Progenitor cell of endocrine pancreas (in vitro differentiated cells): ENCODE results near the gene FSCN2. TPM values are rescaled to one million over a fixed set of nuclear protein-coding genes. Genes with fewer than 3 reads are reported as not detected.

ENCODE experiments used
- DNase-seq: peaks from one replicate; pipeline ENCODE4 v3.0.0; 2021; ENCODE audit warnings: low spot score; ENCODE audit not compliant: unreplicated experiment
- H3K27ac Mint-ChIP-seq: 2 replicates; pipeline ENCODE4 v1.8.0; 2021; ENCODE audit warnings: mild to moderate bottlenecking, moderate library complexity, mixed read lengths
- H3K27me3 Mint-ChIP-seq: 2 replicates; pipeline ENCODE4 v1.8.0; 2021; ENCODE audit warnings: mixed read lengths
- H3K36me3 Mint-ChIP-seq: 2 replicates; pipeline ENCODE4 v1.8.0; 2022; ENCODE audit warnings: mixed read lengths; ENCODE audit not compliant: insufficient read depth
- H3K4me1 Mint-ChIP-seq: 2 replicates; pipeline ENCODE4 v1.8.0; 2021; ENCODE audit warnings: low read depth, mixed read lengths
- H3K4me3 Mint-ChIP-seq: 2 replicates; pipeline ENCODE4 v1.8.0; 2021; ENCODE audit warnings: low read depth, mild to moderate bottlenecking, moderate library complexity, mixed read lengths
- H3K9me3 Mint-ChIP-seq: 2 replicates; pipeline ENCODE4 v1.8.0; 2021; ENCODE audit warnings: low read depth, mixed read lengths
- total RNA-seq: library from RNA; stranded (reverse); gene quantifications from 2 replicates; pipeline ENCODE4 v1.2.1, GENCODE V29; 2021
- TF ChIP-seq, protein P1 (sequence below): fragments of 200-600 bp; sonication (generic); IDR thresholded peaks from one replicate; pipeline ENCODE4 v1.5.0; 2021; ENCODE audit warnings: antibody characterized with exemption, mild to moderate bottlenecking; ENCODE audit not compliant: unreplicated experiment

FSCN2 gene
- total RNA-seq, 1 donor from 2014 or later = 5.3 TPM

DNA sequence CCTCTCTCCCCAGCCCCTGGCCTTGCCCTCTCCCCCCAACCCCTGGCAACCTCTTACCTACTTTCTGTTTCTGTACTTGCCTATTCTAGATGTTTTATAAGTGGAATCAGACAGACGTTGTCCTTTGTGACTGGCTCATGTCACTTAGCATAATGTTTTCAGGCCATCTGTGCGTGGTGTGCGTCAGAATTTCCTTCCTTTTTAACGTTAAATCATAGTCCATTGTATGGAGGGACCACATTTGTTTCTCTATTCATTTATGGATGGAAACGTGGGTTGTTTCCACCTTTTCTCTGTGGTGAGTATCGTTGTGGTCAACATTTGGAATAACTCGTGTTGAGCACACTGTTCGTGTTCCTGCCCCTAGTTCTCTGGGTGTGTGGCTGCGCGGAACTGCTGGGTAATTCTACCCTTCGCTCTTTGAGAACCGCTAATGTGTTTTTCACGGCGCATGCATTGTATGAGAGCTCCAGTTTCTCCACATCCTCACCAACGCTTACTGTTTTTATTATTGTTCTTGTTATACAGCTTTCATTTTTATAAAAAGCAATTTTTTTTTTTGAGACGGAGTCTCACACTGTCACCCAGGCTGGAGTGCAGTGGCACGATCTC lies 41.9 kb upstream of the FSCN2 start:
- no peak for DNase-seq
- peaks cover 10% of the 10 kb centered on the region for H3K4me1 Mint-ChIP-seq
- TF ChIP-seq, protein P1, sequence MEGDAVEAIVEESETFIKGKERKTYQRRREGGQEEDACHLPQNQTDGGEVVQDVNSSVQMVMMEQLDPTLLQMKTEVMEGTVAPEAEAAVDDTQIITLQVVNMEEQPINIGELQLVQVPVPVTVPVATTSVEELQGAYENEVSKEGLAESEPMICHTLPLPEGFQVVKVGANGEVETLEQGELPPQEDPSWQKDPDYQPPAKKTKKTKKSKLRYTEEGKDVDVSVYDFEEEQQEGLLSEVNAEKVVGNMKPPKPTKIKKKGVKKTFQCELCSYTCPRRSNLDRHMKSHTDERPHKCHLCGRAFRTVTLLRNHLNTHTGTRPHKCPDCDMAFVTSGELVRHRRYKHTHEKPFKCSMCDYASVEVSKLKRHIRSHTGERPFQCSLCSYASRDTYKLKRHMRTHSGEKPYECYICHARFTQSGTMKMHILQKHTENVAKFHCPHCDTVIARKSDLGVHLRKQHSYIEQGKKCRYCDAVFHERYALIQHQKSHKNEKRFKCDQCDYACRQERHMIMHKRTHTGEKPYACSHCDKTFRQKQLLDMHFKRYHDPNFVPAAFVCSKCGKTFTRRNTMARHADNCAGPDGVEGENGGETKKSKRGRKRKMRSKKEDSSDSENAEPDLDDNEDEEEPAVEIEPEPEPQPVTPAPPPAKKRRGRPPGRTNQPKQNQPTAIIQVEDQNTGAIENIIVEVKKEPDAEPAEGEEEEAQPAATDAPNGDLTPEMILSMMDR = no peak
- no peak overlapping the region for H3K27ac Mint-ChIP-seq
- H3K36me3 Mint-ChIP-seq = no peaks in the 10 kb centered on the region
- no peak overlapping the region for H3K4me3 Mint-ChIP-seq
- no peaks in the 10 kb centered on the region for H3K9me3 Mint-ChIP-seq
- peaks cover 30% of the 10 kb centered on the region for H3K27me3 Mint-ChIP-seq

DNA sequence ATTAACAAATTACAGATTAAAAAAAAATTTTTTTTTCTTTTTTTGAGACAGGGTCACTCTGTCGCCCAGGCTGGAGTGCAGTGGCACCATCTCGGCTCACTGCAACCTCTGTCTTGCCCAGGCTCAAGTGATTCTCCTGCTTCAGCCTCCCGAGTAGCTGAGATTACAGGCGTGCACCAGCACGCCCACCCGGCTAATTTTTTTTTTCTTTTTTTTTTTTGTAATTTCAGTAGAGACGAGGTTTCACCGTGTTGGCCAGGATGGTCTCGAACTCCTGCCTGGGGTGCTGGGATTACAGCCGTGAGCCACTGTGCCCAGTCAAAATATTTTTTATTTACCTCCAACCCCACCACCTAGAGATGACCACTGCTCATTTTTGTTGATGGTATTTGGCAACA lies 41.1 kb upstream of the FSCN2 start:
- Mint-ChIP-seq H3K4me3 (peak overlapping the region; percentile 26), H3K27ac (no peak overlapping the region), H3K36me3 (no peaks in the 10 kb centered on the region), H3K9me3 (no peaks in the 10 kb centered on the region), H3K4me1 (peaks cover 8% of the 10 kb centered on the region), H3K27me3 (peaks cover 31% of the 10 kb centered on the region)
- TF ChIP-seq, protein P1 = no peak
- no peak for DNase-seq

DNA sequence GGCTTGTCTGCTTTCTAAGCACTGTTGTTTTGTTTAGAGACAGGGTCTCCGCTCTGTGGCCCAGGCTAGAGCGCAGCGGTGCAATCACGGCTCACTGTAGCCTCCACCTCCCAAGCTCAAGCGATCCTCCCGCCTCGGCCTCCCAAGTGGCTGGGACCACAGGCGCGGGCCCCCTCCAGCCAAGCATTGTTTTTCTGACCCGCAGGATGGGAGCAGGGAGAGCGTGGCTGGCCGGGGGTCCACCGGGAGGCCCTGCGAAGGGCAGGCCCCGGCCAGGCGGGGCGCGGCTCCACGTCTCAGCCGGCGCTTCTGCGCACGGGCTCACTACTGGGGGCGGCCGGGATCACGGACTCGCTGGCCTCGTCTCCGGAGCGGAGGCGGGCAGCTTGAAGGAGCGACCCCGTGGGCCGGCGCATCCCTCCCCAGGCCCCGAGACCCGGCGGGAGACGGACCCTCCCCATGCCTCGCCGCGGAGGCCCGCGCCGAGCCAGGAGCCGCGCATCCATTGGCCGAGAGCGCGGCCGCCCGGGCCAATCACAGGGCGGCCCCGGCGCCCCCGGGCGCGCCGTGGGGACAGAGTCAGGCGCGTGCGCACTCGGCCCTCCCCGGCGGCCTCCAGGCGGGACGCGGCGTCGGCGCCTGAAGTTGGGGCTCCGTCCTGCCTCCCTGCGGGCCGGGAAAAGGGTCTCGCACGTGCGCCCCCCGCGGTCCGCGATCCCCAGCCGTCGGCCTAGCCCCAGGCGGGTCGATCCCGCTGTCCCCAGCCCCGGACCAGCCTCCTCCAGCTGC lies 40.5 kb upstream of the FSCN2 start:
- no peak overlapping the region for H3K27ac Mint-ChIP-seq
- H3K4me3 Mint-ChIP-seq = peak overlapping the region; percentile 26
- peaks cover 36% of the 10 kb centered on the region for H3K27me3 Mint-ChIP-seq

DNA sequence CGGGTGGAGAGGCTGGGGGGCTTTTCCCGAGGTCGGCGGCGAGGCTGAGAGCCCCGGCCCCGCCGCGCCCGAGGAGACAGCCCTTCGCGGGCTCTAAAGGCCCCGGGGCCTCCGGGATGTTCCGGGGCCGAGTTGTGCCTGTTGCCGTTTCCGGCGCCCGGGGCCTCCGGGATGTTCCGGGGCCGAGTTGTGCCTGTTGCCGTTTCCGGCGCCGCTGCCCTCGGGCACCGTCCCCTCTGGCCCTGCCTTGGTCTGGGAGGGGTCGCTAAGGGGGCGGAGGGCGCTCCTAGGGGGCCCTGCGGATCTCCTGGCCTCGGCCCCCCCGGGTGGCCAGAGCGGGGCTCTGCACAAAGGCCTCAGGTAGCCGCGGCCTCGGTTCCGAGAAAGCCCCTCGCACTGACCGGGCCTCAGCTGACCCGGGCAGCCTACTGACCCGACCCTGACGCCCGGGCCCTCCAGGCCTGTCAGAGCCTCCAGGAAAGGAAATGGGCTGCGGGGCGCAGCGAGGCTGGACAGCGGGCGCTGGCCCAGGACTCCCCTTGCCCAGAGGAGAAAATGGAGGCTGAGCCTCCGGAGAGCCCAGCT lies 39.8 kb upstream of the FSCN2 start:
- no peak overlapping the region for H3K27ac Mint-ChIP-seq
- H3K9me3 Mint-ChIP-seq = no peaks in the 10 kb centered on the region
- peaks cover 39% of the 10 kb centered on the region for H3K27me3 Mint-ChIP-seq
- TF ChIP-seq, protein P1 = no peak
- no peak overlapping the region for H3K4me3 Mint-ChIP-seq
- no peaks in the 10 kb centered on the region for H3K36me3 Mint-ChIP-seq
- H3K4me1 Mint-ChIP-seq = peaks cover 9% of the 10 kb centered on the region
- no peak for DNase-seq

More for the DNA sequence above, 40.5 kb upstream of the FSCN2 start:
- Mint-ChIP-seq H3K4me1 (peaks cover 11% of the 10 kb centered on the region), H3K9me3 (no peaks in the 10 kb centered on the region), H3K36me3 (no peaks in the 10 kb centered on the region)
- DNase-seq = peak; percentile 65
- TF ChIP-seq, protein P1 = no peak
